Mucosa of rectum (tissue), 2 donors: Measurements from ENCODE around the gene SLC46A1.

Experiments
- H3K27ac ChIP-seq, 2 donors: one replicate each; pipeline ENCODE4 v1.7.0; 2013; ENCODE audit warnings: inconsistent platforms in 2 of 2, low read depth in 2 of 2, low read length in 2 of 2
- H3K27me3 ChIP-seq, 2 donors: one replicate each; pipeline ENCODE4 v1.7.0; 2013; ENCODE audit warnings: low read length in 2 of 2; ENCODE audit not compliant: control insufficient read depth in 2 of 2, insufficient read depth in 2 of 2
- H3K36me3 ChIP-seq, 2 donors: one replicate each; pipeline ENCODE4 v1.7.0; 2013; ENCODE audit warnings: low read length in 2 of 2; ENCODE audit not compliant: control insufficient read depth in 2 of 2, insufficient read depth in 2 of 2
- H3K4me1 ChIP-seq, 2 donors: one replicate each; pipeline ENCODE4 v1.7.0; 2013; ENCODE audit warnings: low read length in 2 of 2, mild to moderate bottlenecking in 1 of 2; ENCODE audit not compliant: control insufficient read depth in 2 of 2, insufficient read depth in 2 of 2
- H3K4me3 ChIP-seq, 2 donors: one replicate each; pipeline ENCODE4 v1.7.0; 2013; ENCODE audit warnings: low read length in 2 of 2
- H3K9ac ChIP-seq, 2 donors: one replicate each; pipeline ENCODE4 v1.7.0; 2013; ENCODE audit warnings: low read length in 2 of 2, low read depth in 1 of 2, mild to moderate bottlenecking in 1 of 2
- H3K9me3 ChIP-seq, 2 donors: one replicate each; pipeline ENCODE4 v1.7.0; 2013; ENCODE audit warnings: low read length in 2 of 2; ENCODE audit not compliant: control insufficient read depth in 2 of 2
- donor health status: healthy.
- donor health status: Normal muscosa, but diverticular disease.

SLC46A1 gene

DNA sequence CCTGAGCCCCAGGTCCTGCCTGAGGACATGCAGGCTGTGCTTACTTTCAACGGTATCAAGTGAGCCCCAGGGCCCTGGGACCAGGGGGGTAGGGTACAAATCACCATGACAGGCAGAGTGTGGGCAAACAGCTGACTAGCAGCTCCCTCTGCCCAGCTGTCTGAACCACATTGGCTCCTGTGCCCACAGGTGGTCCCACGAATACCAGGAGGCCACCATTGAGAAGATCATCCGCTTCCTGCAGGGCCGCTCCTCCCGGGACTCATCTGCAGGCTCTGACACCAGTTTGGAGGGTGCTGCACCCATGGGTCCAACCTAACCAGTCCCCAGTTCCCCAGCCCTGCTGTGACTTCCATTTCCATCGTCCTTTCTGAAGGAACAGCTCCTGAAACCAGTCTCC is 10.0 kb downstream of the SLC46A1 start:
- Histone ChIP-seq H3K9ac (no peak overlapping the region), H3K9me3 (no peaks in the 10 kb centered on the region), H3K27me3 (no peaks in the 10 kb centered on the region), H3K36me3 (peaks cover 34 to 39% of the 10 kb centered on the region in 2 donors), H3K27ac (no peak overlapping the region), H3K4me3 (no peak overlapping the region), H3K4me1 (no peaks in the 10 kb centered on the region)

DNA sequence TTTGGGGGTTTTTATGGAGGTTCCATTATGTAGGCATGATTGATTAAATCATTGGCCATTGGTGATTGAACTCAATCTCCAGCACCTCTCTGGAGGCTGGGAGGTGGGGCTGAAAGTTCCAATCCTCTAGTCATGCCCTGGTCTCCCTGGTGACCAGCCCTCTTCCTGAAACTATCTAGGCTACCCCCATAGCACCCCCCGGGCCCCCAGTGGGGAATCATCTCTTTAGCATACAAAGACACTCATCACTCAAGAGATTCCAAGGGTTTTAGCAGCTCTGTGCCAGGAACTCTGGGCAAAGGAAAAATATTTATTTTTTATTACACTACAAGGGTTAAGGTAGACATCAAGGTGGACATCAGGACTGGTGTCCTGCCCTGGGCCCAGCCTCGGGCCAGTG is 10.6 kb downstream of the SLC46A1 start:
- Histone ChIP-seq H3K9me3 (no peaks in the 10 kb centered on the region), H3K9ac (no peak overlapping the region), H3K4me1 (no peaks in the 10 kb centered on the region), H3K27me3 (no peaks in the 10 kb centered on the region), H3K27ac (no peak overlapping the region), H3K4me3 (no peak overlapping the region), H3K36me3 (peaks cover 33 to 42% of the 10 kb centered on the region in 2 donors)

DNA sequence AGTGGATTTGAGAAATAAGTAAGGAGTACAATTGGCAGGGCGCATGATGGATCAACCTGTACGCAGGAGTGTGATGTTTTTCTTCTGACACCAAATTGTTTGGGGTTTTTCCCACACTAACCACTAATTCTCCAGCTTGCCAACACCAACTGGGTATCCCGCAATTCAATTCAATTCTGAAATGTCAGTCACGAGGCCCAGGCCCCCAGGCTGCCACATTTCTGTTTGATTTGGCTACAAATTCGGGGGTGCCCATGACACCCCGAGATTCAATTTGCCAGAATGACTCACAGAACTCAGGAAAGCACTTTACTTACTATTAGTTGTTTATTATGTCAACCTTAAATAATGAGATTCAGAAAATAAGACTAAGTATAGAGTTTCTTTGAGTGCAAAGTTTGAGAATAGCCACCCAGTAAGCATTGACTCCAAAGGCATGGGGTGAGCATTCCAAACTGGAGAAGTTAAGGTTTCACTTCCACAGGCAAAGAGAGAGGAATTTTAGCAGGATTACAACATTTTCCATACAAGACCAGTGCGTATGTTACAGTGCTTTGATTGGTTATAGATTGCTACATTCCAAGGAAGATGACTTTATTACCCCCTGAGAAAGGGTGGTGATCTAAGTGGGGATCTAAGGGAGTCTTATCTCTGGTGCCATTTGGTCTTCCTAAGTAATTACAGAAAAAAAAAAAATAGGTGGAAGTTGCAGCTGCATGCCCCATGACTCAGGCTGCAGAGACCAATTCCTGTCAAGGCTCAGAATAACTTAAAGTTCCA is 11.5 kb downstream of the SLC46A1 start:
- Histone ChIP-seq H3K4me3 (no peak overlapping the region), H3K36me3 (peaks cover 33 to 45% of the 10 kb centered on the region in 2 donors), H3K4me1 (no peaks in the 10 kb centered on the region), H3K9me3 (no peaks in the 10 kb centered on the region), H3K9ac (no peak overlapping the region), H3K27me3 (no peaks in the 10 kb centered on the region), H3K27ac (no peak overlapping the region)

DNA sequence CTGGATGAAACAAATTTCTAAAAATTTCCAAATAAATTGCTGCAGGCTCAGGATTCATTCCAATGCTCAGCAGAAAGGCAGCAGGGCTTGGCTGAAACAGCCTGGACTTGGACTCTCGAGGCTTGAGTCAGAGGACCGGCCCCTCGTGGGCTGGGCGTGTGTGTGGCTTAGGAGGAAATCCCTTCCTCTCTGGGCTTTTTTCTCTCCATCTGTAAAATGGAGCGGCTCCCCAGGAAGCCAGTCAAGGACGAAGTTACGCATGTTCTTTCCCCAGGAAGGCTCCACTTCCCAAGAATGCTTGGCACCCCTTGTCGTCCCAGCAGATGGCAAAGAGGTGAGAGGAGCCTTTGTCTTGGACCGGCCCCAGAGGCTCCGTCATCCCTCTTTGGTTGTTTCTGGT is 13.5 kb downstream of the SLC46A1 start:
- peaks cover 33 to 34% of the 10 kb centered on the region in 2 donors for H3K36me3 ChIP-seq
- H3K27me3 ChIP-seq = no peaks in the 10 kb centered on the region
- no peak overlapping the region for H3K27ac ChIP-seq
- H3K9ac ChIP-seq = no peak overlapping the region
- no peak overlapping the region for H3K4me3 ChIP-seq
- no peaks in the 10 kb centered on the region for H3K4me1 ChIP-seq
- H3K9me3 ChIP-seq = no peaks in the 10 kb centered on the region

DNA sequence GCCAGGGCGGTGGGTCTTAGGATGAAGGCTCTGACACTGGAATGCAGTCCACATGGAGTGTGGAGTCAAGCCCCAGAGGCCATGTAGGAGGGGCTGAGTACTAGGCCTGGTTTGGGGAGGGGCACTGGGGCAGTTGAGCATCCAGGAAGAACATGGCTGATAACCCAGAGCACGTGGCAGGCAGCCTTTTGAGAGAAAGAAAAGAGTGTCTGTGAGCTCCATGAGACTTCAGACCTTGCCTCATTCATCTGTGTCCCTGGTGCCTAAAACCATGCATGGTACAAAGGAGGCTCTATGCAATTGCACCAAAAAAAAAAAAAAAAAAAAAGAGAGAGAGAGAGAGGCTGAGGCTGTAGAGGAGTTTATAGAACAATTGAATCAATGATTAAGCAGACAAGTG is 14.6 kb downstream of the SLC46A1 start:
- Histone ChIP-seq H3K27me3 (no peaks in the 10 kb centered on the region), H3K4me3 (no peak overlapping the region), H3K27ac (no peak overlapping the region), H3K9me3 (no peaks in the 10 kb centered on the region), H3K4me1 (no peaks in the 10 kb centered on the region), H3K9ac (no peak overlapping the region), H3K36me3 (peaks cover 29 to 30% of the 10 kb centered on the region in 2 donors)

DNA sequence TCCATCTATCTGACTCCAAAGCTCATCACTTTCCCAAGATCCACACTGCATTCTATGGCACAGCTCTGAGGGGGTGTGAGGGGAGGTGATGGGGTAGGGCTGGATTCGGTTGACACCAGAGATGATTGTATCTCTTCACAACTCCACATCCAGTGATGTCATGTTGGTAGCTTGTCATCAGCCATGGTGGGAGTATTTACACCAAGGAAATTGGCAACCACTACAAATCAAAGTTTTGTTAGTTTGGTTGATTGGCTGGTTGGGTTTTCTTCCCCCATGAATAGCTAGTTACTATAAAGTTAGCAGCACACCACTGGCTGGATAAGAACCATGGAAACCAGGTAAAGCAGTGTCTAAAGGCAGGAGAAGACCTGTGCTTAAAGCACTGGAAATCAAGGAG is 15.0 kb downstream of the SLC46A1 start:
- H3K36me3 ChIP-seq = peaks cover 28 to 29% of the 10 kb centered on the region in 2 donors
- no peaks in the 10 kb centered on the region for H3K9me3 ChIP-seq
- no peak overlapping the region for H3K27ac ChIP-seq
- no peak overlapping the region for H3K4me3 ChIP-seq
- no peaks in the 10 kb centered on the region for H3K27me3 ChIP-seq
- no peak overlapping the region for H3K9ac ChIP-seq
- no peaks in the 10 kb centered on the region for H3K4me1 ChIP-seq

DNA sequence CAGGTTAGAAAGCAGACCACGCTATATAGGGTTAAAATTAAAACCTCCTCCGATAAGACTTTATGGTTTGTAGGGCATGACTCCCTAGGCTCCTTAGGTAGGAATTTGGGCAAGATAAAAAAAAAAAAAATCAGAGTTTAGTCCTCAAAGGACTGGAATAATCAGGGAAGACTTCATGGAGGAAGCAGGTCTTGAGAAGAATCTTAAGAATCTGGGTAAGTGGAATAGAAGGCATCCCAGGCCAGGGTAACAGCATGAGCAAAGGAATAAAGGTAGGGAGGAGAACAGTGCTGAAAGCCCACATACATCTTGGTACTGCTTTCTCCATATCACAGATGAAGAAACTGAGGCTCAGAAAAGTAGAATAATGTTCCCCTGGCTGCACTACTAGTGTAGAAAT is 15.4 kb downstream of the SLC46A1 start:
- H3K4me3 ChIP-seq = no peak overlapping the region
- H3K9ac ChIP-seq = no peak overlapping the region
- no peaks in the 10 kb centered on the region for H3K27me3 ChIP-seq
- peaks cover 0 to under 1% of the 10 kb centered on the region in 2 donors for H3K4me1 ChIP-seq
- peaks cover 25 to 29% of the 10 kb centered on the region in 2 donors for H3K36me3 ChIP-seq
- no peaks in the 10 kb centered on the region for H3K9me3 ChIP-seq
- H3K27ac ChIP-seq = no peak overlapping the region

DNA sequence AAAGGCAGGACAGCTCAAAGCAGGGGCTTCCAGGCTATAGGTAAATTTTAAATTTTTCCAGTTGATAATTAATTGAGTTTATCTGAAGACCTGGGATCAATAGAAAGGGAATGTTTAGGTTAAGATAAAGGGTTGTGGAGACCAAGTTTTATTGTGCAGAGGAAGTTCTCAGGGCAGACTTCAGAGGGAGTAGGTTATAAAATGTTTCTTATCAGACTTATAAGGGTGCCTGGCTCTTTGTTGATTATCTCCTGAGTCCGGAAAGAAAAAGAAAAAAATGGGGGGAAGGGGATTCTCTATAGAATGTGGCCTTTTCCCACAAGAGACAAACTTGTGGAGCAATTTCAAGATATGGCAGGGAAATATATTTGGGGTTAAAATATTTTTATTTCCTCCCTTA is 15.9 kb downstream of the SLC46A1 start:
- Histone ChIP-seq H3K4me1 (peaks cover 0 to 5% of the 10 kb centered on the region in 2 donors), H3K9ac (no peak overlapping the region), H3K36me3 (peaks cover 21 to 28% of the 10 kb centered on the region in 2 donors), H3K4me3 (no peak overlapping the region), H3K27ac (no peak overlapping the region), H3K9me3 (no peaks in the 10 kb centered on the region), H3K27me3 (no peaks in the 10 kb centered on the region)

DNA sequence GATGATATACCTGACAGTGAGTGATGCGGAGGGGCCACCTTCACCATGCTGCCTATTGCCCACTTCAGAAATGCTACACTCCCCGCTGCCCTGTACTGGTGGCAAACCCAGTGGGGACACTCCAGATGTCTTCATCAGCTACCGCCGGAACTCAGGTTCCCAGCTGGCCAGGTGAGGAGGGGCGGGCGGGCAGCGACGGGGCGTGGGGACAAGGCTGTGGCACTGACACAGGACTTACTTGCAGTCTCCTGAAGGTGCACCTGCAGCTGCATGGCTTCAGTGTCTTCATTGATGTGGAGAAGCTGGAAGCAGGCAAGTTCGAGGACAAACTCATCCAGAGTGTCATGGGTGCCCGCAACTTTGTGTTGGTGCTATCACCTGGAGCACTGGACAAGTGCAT is 17.9 kb downstream of the SLC46A1 start:
- peaks cover 0 to 11% of the 10 kb centered on the region in 2 donors for H3K4me1 ChIP-seq

DNA sequence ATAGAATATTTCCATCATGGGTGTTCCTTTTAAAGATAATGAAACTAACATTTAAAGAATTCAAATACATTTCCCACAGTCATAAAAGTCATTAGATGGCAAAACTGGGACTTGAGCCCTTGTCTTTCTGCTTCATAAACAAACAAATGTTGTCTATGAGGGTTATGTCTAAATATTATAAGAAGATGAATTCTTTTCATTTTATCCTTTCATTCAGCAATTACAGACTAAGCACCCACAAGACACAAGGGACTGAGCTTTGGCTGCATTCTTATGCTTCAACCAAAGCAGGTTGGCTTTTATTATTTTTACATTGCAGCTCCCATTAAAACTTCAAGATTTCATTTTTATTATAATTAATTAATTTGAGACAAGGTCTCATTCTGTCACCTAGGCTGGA is 19.6 kb downstream of the SLC46A1 start:
- Histone ChIP-seq H3K27me3 (no peaks in the 10 kb centered on the region), H3K36me3 (peaks cover 11 to 14% of the 10 kb centered on the region in 2 donors), H3K27ac (no peak overlapping the region), H3K9me3 (no peaks in the 10 kb centered on the region), H3K4me1 (peaks cover 0 to 11% of the 10 kb centered on the region in 2 donors), H3K9ac (no peak overlapping the region), H3K4me3 (no peak overlapping the region)

More for the DNA sequence above, 17.9 kb downstream of the SLC46A1 start:
- Histone ChIP-seq H3K27ac (no peak overlapping the region), H3K4me3 (no peak overlapping the region), H3K9ac (no peak overlapping the region), H3K9me3 (no peaks in the 10 kb centered on the region), H3K36me3 (peaks cover 18 to 20% of the 10 kb centered on the region in 2 donors), H3K27me3 (no peaks in the 10 kb centered on the region)
